Kidney glomerular epithelial cell (primary cell): ENCODE measurements around the gene TAF11L6.
"Not testable (repeated sequence)": the region's sequence is repeated elsewhere in the genome, so short reads cannot be mapped to it uniquely, and the experiment has no call there.

Experiments
- DNase-seq: peaks from one replicate; lab custom pipeline; 2025; lab: John Stamatoyannopoulos, UW

Gene TAF11L6

GRCh38 chr5:17528369-17528768, at the start of gene TAF11L6:
Gene TAF11L6 (plus strand): TSS chr5:17528669.
- DNase-seq = not testable (repeated sequence)

GRCh38 chr5:17481378-17481777, 47.1 kb upstream of the TAF11L6 start:
- no peak for DNase-seq

GRCh38 chr5:17482790-17483189, 45.7 kb upstream of the TAF11L6 start:
- no peak for DNase-seq

GRCh38 chr5:17486464-17487173, 41.9 kb upstream of the TAF11L6 start:
- DNase-seq = not testable (repeated sequence)

- no peak for DNase-seq
Observed at GRCh38 chr5:17487174-17487512, 41.3 kb upstream of the TAF11L6 start.

- DNase-seq = not testable (repeated sequence)
Observed at GRCh38 chr5:17491257-17491656, 37.2 kb upstream of the TAF11L6 start.

GRCh38 chr5:17492770-17493169, 35.7 kb upstream of the TAF11L6 start:
- no peak for DNase-seq

GRCh38 chr5:17497446-17497845, 31.0 kb upstream of the TAF11L6 start:
- no peak for DNase-seq

GRCh38 chr5:17497931-17498330, 30.5 kb upstream of the TAF11L6 start, which contains the start of gene TAF11L2:
Gene TAF11L2 (plus strand): TSS chr5:17498231.
- not testable (repeated sequence) for DNase-seq

GRCh38 chr5:17511775-17512325, 16.6 kb upstream of the TAF11L6 start:
- DNase-seq = no peak

GRCh38 chr5:17517526-17517925, 10.9 kb upstream of the TAF11L6 start:
- not testable (repeated sequence) for DNase-seq

- DNase-seq = not testable (repeated sequence)
Observed at GRCh38 chr5:17518067-17518466, 10.4 kb upstream of the TAF11L6 start, which contains the start of gene TAF11L3. Gene TAF11L3 (plus strand): TSS chr5:17518367.

GRCh38 chr5:17519508-17519907, 9.0 kb upstream of the TAF11L6 start:
- not testable (repeated sequence) for DNase-seq

GRCh38 chr5:17521501-17521900, 7.0 kb upstream of the TAF11L6 start, which contains the start of gene TAF11L4:
Gene TAF11L4 (plus strand): TSS chr5:17521801.
- DNase-seq = not testable (repeated sequence)

GRCh38 chr5:17524935-17525334, 3.5 kb upstream of the TAF11L6 start, which contains the start of gene TAF11L5:
Gene TAF11L5 (plus strand): TSS chr5:17525235.
- not testable (repeated sequence) for DNase-seq

- not testable (repeated sequence) for DNase-seq
Observed at GRCh38 chr5:17526504-17526903, 2.0 kb upstream of the TAF11L6 start.
